ENCODE data around the gene POLD1.

DNA sequence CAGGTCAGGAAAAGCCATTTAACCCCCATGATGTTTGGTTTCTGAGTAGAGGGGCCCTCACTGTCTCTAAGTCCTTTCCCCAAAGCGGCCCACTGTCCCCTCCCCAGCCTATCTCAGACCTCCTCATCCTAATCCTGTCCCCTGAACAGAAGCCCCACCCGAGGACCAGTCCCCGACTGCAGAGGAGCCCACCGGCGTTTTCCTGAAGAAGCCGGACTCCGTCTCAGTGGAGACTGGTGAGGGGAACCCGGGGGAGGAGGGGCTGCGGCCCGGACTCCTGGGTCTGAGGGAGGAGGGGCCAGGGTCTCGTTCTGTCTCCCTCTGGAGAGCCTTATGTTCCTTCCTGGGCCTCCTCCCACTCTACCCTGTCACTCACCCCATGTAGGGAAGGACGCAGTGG is 51.5 kb downstream of the POLD1 start:
- TF ChIP-seq, protein P1, sequence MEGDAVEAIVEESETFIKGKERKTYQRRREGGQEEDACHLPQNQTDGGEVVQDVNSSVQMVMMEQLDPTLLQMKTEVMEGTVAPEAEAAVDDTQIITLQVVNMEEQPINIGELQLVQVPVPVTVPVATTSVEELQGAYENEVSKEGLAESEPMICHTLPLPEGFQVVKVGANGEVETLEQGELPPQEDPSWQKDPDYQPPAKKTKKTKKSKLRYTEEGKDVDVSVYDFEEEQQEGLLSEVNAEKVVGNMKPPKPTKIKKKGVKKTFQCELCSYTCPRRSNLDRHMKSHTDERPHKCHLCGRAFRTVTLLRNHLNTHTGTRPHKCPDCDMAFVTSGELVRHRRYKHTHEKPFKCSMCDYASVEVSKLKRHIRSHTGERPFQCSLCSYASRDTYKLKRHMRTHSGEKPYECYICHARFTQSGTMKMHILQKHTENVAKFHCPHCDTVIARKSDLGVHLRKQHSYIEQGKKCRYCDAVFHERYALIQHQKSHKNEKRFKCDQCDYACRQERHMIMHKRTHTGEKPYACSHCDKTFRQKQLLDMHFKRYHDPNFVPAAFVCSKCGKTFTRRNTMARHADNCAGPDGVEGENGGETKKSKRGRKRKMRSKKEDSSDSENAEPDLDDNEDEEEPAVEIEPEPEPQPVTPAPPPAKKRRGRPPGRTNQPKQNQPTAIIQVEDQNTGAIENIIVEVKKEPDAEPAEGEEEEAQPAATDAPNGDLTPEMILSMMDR (IDR thresholded peaks at IDR 0.05): no peak
- TF ChIP-seq POLR2A (IDR thresholded peaks at IDR 0.05): no peak
